H9 (cell line): ENCODE measurements around the gene IMPDH1. TPM values are rescaled to one million over a fixed set of nuclear protein-coding genes. Genes with fewer than 3 reads are reported as not detected.

Source experiments
- DNase-seq: peaks from one replicate; pipeline ENCODE4 v3.0.0-alpha.2; 2017
- H2AFZ ChIP-seq: one replicate; pipeline ENCODE4 v1.6.1; 2013; ENCODE audit warnings: mild to moderate bottlenecking, low read length, control low read depth, moderate library complexity
- H2AK5ac ChIP-seq: 2 replicates; pipeline ENCODE4 v1.6.1; 2013; ENCODE audit warnings: low read length, control low read depth, mixed read lengths; ENCODE audit not compliant: insufficient read length
- H2BK120ac ChIP-seq: one replicate; pipeline ENCODE4 v1.6.1; 2013; ENCODE audit warnings: low read depth, mild to moderate bottlenecking, low read length, control low read depth, inconsistent platforms; ENCODE audit not compliant: poor library complexity, severe bottlenecking
- H2BK12ac ChIP-seq: 2 replicates; pipeline ENCODE4 v1.6.1; 2013; ENCODE audit warnings: low read length, control low read depth, mixed read lengths, low read depth; ENCODE audit not compliant: insufficient read length
- H2BK15ac ChIP-seq: 2 replicates; pipeline ENCODE4 v1.6.1; 2013; ENCODE audit warnings: low read depth, low read length, control low read depth
- H2BK20ac ChIP-seq: one replicate; pipeline ENCODE4 v1.6.1; 2013; ENCODE audit warnings: low read depth, mild to moderate bottlenecking, low read length, control low read depth, inconsistent platforms; ENCODE audit not compliant: poor library complexity, severe bottlenecking
- H2BK5ac ChIP-seq: 2 replicates; pipeline ENCODE4 v1.6.1; 2013; ENCODE audit warnings: low read length, control low read depth, mixed read lengths; ENCODE audit not compliant: insufficient read length
- H3K14ac ChIP-seq: 2 replicates; pipeline ENCODE4 v1.6.1; 2013; ENCODE audit warnings: low read length, control low read depth; ENCODE audit not compliant: insufficient read depth
- H3K18ac ChIP-seq: 2 replicates; pipeline ENCODE4 v1.6.1; 2013; ENCODE audit warnings: low read depth, mild to moderate bottlenecking, mixed read lengths, low read length, control low read depth; ENCODE audit not compliant: insufficient read length
- H3K23ac ChIP-seq: 2 replicates; pipeline ENCODE4 v1.6.1; 2013; ENCODE audit warnings: low read length, control low read depth, mixed read lengths, low read depth; ENCODE audit not compliant: insufficient read length
- H3K23me2 ChIP-seq: 2 replicates; pipeline ENCODE4 v1.6.1; 2013; ENCODE audit warnings: low read depth, mild to moderate bottlenecking, mixed read lengths, low read length, control low read depth; ENCODE audit not compliant: insufficient read length, poor library complexity, severe bottlenecking
- H3K27ac ChIP-seq: 2 replicates; pipeline ENCODE4 v1.5.1; 2013; ENCODE audit warnings: low read length, control low read depth, mixed read lengths, low read depth; ENCODE audit not compliant: insufficient read length
- H3K27me3 ChIP-seq: 2 replicates; pipeline ENCODE4 v1.6.1; 2013; ENCODE audit warnings: low read length, control low read depth, inconsistent platforms; ENCODE audit not compliant: insufficient read depth
- H3K4ac ChIP-seq: 2 replicates; pipeline ENCODE4 v1.6.1; 2013; ENCODE audit warnings: low read depth, mild to moderate bottlenecking, control low read depth, inconsistent platforms, low read length, moderate library complexity
- H3K4me1 ChIP-seq: 2 replicates; pipeline ENCODE4 v1.6.1; 2013; ENCODE audit warnings: low read length, control low read depth, inconsistent platforms; ENCODE audit not compliant: insufficient read depth
- H3K4me2 ChIP-seq: 2 replicates; pipeline ENCODE4 v1.6.1; 2013; ENCODE audit warnings: low read length, control low read depth, mixed read lengths; ENCODE audit not compliant: insufficient read length, insufficient read depth
- H3K56ac ChIP-seq: 2 replicates; pipeline ENCODE4 v1.6.1; 2013; ENCODE audit warnings: low read depth, mild to moderate bottlenecking, mixed read lengths, low read length, control low read depth; ENCODE audit not compliant: insufficient read length
- H3K79me1 ChIP-seq: 2 replicates; pipeline ENCODE4 v1.6.1; 2013; ENCODE audit warnings: low read depth, mild to moderate bottlenecking, moderate library complexity, low read length, control low read depth, inconsistent platforms; ENCODE audit not compliant: insufficient read depth, poor library complexity, severe bottlenecking
- H3K79me2 ChIP-seq: 2 replicates; pipeline ENCODE4 v1.6.1; 2013; ENCODE audit warnings: low read length, control low read depth, inconsistent platforms; ENCODE audit not compliant: insufficient read depth
- H3K9ac ChIP-seq: 2 replicates; pipeline ENCODE4 v1.6.1; 2013; ENCODE audit warnings: low read length, control low read depth, mixed read lengths; ENCODE audit not compliant: insufficient read length; ENCODE audit errors: extremely low read depth
- H3K9me3 ChIP-seq: one replicate; pipeline ENCODE4 v1.6.1; 2013; ENCODE audit warnings: low read depth, low read length, inconsistent platforms; ENCODE audit not compliant: control insufficient read depth
- H3T11ph ChIP-seq: one replicate; pipeline ENCODE4 v1.6.1; 2013; ENCODE audit warnings: mild to moderate bottlenecking, low read length, control low read depth, inconsistent platforms
- H4K20me1 ChIP-seq: one replicate; pipeline ENCODE4 v1.6.1; 2013; ENCODE audit not compliant: control insufficient read depth, insufficient read length, insufficient read depth
- H4K5ac ChIP-seq: 2 replicates; pipeline ENCODE4 v1.6.1; 2013; ENCODE audit warnings: low read depth, mild to moderate bottlenecking, mixed read lengths, low read length, control low read depth; ENCODE audit not compliant: insufficient read length
- H4K8ac ChIP-seq: replicated peaks from 2 replicates; pipeline ENCODE4 v1.6.1; 2013; ENCODE audit warnings: low read length, control low read depth, mixed read lengths, low read depth; ENCODE audit not compliant: insufficient read length
- H4K91ac ChIP-seq: 2 replicates; pipeline ENCODE4 v1.6.1; 2013; ENCODE audit warnings: low read depth, mild to moderate bottlenecking, moderate library complexity, mixed read lengths, low read length, control low read depth; ENCODE audit not compliant: insufficient read length
- H3K27ac Mint-ChIP-seq, 3 experiments: 2 replicates in 2 of 3; 3 replicates in 1 of 3; pipeline ENCODE4 v1.8.0; 2020 to 2021; ENCODE audit warnings: mixed read lengths in 3 of 3, mild to moderate bottlenecking in 1 of 3, moderate library complexity in 1 of 3
- H3K27me3 Mint-ChIP-seq: 2 replicates; pipeline ENCODE4 v1.8.0; 2021; ENCODE audit warnings: low read depth, mild to moderate bottlenecking, moderate library complexity, mixed read lengths
- H3K36me3 Mint-ChIP-seq, 3 experiments: 2 replicates in 2 of 3; 3 replicates in 1 of 3; pipeline ENCODE4 v1.8.0; 2020 to 2021; ENCODE audit warnings: low read depth in 3 of 3, mixed read lengths in 3 of 3; ENCODE audit not compliant: insufficient read depth in 1 of 3
- H3K4me1 Mint-ChIP-seq, 2 experiments: 2 replicates each; pipeline ENCODE4 v1.8.0; 2020; ENCODE audit warnings: mixed read lengths in 2 of 2
- H3K4me3 Mint-ChIP-seq, 2 experiments: 2 replicates in 1 of 2; 3 replicates in 1 of 2; pipeline ENCODE4 v1.8.0; 2020 to 2021; ENCODE audit warnings: mild to moderate bottlenecking in 2 of 2, mixed read lengths in 2 of 2, moderate library complexity in 1 of 2
- H3K9me3 Mint-ChIP-seq, 2 experiments: 2 replicates in 1 of 2; 3 replicates in 1 of 2; pipeline ENCODE4 v1.8.0; 2020; ENCODE audit warnings: mild to moderate bottlenecking in 2 of 2, mixed read lengths in 2 of 2, moderate library complexity in 1 of 2
- WGBS: extraction: QIAGEN DNeasy Blood & Tissue Kit; methylation state at CpG from one replicate; pipeline ENCODE4 v1.1.7; 2013; ENCODE audit warnings: missing lambda C conversion rate, low lambda C conversion rate, mixed read lengths; ENCODE audit not compliant: insufficient read length; ENCODE audit errors: extremely low coverage; 5-methylcytosine and 5-hydroxymethylcytosine counted together
- total RNA-seq: library from RNA; stranded (reverse); gene quantifications from 2 replicates; pipeline ENCODE4 v1.2.1, GENCODE V29; 2021
- TF ChIP-seq, protein P1 (sequence below): fragments of 200-600 bp; sonication (generic); conservative IDR thresholded peaks from 3 replicates; pipeline ENCODE4 v1.8.0; 2021; ENCODE audit warnings: antibody characterized with exemption, mild to moderate bottlenecking

IMPDH1 gene
- total RNA-seq, 1 experiment from 2014 or later, result 35.2 TPM

DNA sequence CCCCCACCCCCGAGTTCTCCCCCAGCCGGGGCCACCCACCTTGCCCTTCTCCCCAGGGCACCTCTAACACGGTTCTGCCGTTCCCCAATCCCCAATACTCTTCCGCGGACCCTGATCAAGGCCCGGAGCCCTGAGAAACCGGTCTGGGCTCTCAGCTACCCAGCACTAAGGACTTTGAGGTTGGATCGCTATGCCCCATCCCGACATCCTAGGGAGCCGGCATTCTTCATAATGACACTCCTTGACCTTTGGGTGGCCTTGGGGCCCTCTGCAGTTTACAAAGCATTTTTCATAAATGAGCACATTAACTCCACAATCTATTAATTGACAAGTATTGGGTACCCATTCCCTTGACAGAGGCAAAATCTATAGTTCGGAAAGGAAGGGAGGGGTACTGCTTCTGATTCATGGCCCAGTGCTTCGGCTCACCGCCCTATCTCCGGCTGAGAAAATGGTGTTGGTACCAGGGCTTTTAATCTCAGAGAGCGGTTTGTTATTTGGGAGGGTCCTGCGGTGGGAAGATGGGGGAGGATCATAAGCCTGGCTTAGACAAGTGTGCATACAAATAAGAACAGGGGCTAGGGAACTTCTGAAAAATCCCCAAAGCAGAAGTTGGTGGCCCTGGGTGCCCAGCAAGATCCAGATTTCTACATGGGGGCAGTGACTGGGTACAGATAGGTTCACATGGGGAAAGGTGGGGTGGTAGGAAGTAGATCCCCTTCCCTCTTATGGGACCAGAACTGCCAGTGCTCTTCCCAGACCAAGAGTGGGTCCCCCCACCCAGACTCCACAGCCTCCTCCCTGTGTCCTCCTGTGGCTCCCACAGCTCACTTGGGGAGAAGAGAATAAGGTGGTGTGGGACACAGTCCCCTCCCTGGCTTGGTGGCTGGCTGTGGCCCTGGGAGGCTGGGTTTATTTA lies 3.2 kb downstream of the IMPDH1 start:
- Histone ChIP-seq H4K20me1 (peaks cover 4% of the 10 kb centered on the region), H3K79me1 (no peaks in the 10 kb centered on the region), H2BK20ac (no peak overlapping the region), H2BK5ac (no peak overlapping the region), H3K23ac (no peak overlapping the region), H4K8ac (no peak overlapping the region), H2BK120ac (no peak overlapping the region), H3T11ph (no peak overlapping the region), H3K4ac (no peak overlapping the region), H4K5ac (no peak overlapping the region), H3K79me2 (no peaks in the 10 kb centered on the region), H3K4me2 (no peak overlapping the region), H3K27ac (no peak overlapping the region), H3K27me3 (peaks cover 29% of the 10 kb centered on the region), H3K9me3 (no peaks in the 10 kb centered on the region), H2BK12ac (no peak overlapping the region), H4K91ac (no peak overlapping the region), H3K9ac (no peak overlapping the region), H3K18ac (no peak overlapping the region), H3K4me1 (peaks cover 4% of the 10 kb centered on the region; the same call in 1 of the 2 replicates), H2BK15ac (no peak overlapping the region), H2AFZ (no peak overlapping the region), H3K23me2 (peaks cover 19% of the 10 kb centered on the region), H3K56ac (no peak overlapping the region), H3K14ac (no peak overlapping the region), H2AK5ac (no peak overlapping the region)
- peaks cover 77% of the 10 kb centered on the region for H3K27me3 Mint-ChIP-seq
- TF ChIP-seq, protein P1, sequence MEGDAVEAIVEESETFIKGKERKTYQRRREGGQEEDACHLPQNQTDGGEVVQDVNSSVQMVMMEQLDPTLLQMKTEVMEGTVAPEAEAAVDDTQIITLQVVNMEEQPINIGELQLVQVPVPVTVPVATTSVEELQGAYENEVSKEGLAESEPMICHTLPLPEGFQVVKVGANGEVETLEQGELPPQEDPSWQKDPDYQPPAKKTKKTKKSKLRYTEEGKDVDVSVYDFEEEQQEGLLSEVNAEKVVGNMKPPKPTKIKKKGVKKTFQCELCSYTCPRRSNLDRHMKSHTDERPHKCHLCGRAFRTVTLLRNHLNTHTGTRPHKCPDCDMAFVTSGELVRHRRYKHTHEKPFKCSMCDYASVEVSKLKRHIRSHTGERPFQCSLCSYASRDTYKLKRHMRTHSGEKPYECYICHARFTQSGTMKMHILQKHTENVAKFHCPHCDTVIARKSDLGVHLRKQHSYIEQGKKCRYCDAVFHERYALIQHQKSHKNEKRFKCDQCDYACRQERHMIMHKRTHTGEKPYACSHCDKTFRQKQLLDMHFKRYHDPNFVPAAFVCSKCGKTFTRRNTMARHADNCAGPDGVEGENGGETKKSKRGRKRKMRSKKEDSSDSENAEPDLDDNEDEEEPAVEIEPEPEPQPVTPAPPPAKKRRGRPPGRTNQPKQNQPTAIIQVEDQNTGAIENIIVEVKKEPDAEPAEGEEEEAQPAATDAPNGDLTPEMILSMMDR, result no peak
- no peak for DNase-seq
- H3K9me3 Mint-ChIP-seq, result no peaks in the 10 kb centered on the region; a peak in 1 of 5 replicates
- no CpG with 5 or more reads among the region's 17 CpGs for WGBS
- H3K4me1 Mint-ChIP-seq, result peaks cover 37 to 40% of the 10 kb centered on the region in 2 experiments
- H3K36me3 Mint-ChIP-seq, result peaks cover 0 to 2% (median 2%) of the 10 kb centered on the region in 3 experiments; a peak in 2 of 7 replicates
- H3K4me3 Mint-ChIP-seq, result peak overlapping the region; percentile 64 to 81
- H3K27ac Mint-ChIP-seq, result no peak overlapping the region
